ENCODE results near the gene UCMA.

The UCMA gene

DNA sequence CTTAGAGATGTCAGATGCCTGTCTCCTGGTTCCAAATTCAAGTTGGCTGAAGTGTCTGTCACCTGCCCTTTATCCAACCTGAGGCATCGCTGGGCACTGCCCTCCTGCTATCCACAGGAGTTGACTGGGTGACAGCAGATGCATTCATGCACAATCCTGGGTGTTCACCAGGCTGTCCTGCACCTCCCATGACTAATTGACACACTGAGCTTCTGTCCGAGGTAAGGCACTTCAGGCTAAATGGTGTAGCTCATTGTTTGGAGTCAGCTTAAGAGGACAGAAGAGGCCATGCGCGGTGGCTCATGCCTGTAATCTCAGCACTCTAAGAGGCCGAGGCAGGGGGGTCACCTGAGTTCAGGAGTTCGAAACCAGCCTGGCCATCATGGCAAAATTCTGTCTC is 2.4 kb downstream of the UCMA start:
- DNase-seq (ENCODE audit: low spot score) = no peak

DNA sequence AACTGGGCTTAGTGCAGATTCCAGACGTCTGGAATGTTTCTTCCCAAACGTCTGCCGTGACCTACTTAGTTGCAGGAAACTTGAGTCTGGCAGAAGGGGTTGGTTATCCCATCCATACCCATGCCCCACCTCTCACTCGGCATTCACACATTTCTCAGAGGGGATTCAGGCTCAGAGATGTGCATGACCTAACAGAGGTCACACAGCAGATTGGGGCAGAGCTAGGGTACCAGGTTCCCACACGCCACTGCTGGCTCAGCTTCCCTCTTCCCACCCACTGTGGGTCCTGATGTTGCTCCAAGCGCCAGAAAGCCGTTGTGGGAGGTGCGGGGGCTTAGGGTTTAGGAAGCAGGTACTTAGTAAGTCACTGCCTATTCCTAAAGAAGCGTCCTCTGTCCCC is 3.0 kb downstream of the UCMA start:
- DNase-seq (ENCODE audit: low spot score) = no peak

DNA sequence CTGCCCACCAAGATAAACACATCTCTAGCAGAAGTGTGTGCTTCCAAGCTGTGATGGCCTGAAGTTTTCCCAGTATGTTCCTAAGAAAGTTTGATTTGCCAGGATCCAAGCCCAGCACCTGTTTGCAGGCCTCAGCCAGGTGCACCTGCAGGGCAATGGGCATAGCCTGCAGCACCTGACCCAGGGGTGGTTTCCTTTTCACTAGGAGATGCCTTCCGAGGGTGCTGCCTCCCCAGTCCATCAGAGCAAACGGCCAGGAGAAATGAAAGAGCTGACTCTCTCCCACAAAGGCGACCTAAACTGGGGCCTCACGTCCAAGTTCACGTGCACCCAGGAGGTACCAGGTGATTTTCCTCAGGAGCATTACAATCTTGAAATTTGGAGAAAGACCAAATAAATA is 7.1 kb downstream of the UCMA start:
- no peak for DNase-seq (ENCODE audit: low spot score)

DNA sequence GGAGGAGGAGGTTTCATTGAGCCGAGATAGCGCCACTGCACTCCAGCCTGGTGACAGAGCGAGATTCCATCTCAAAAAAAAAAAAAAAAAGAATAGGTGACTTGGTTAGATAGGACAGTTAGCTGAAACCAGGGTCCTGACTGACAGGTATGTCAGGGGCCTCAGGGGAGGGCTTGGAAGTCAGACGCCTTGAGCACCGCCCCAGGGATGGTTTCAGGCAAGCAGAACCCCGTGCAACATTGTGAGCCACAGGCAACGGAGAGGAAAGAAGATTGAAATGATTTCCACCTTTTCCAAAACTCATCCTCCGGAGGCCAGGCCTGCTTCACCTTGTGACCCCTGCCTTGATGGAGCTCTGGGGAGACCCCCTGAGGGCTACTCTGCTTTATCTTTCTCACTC is 8.6 kb downstream of the UCMA start:
- no peak for DNase-seq (ENCODE audit: low spot score)

DNA sequence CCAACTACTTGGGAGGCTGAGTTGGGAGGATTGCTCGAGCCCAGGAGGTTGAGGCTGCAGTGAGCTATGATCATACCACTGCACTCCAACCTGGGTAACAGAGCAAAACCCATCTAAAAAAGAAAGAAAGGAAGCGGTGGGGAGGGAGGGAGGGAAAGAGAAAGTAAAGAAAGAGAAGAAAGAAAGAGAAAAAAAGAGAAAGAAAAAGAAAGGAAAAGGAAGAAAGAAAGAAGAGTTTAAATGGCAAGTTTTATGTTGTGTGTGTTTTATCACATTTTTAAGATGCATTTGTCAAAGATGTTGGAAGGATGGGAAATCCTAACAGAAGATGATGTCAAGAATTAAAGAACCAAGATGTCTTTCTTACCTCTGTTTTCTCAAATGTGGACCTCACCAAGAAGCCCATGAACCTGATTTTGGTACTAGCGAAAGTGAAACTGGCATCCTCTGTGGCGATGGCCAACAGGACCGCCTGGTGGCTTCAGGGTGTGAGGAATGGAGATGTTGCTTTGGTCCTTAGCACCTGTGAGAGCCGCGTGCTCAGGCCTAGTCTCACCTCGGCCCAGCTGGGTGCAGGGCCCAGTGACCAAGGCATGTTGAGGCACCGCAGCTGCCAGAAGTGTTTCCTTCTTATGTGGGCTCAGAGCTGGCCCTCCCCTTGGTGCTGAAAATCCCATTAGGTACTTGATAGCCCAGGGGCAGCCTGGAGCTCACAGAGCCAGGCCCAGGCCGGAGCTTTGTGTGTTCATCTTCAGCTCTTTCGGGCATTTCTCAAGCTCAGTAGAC is 9.8 kb downstream of the UCMA start:
- DNase-seq (ENCODE audit: low spot score) = no peak

DNA sequence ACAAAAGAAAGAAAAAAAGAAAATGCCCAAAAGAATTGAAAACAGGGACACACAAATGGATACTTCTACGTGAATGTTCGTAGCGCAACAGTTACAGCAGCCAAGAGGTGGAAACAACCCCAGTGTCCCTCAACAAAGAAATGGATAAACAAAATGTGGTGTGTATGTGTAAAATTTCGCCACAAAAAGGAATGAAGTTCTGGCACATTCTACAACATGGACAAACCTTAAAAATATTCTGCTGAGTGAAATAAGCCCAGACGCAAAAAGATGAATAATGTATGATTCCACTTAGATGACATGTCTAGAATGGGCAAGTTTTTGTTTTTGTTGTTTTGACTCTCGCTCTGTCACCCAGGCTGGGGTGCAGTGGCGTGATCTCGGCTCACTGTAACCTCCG is 10.9 kb downstream of the UCMA start:
- DNase-seq (ENCODE audit: low spot score) = no peak

DNA sequence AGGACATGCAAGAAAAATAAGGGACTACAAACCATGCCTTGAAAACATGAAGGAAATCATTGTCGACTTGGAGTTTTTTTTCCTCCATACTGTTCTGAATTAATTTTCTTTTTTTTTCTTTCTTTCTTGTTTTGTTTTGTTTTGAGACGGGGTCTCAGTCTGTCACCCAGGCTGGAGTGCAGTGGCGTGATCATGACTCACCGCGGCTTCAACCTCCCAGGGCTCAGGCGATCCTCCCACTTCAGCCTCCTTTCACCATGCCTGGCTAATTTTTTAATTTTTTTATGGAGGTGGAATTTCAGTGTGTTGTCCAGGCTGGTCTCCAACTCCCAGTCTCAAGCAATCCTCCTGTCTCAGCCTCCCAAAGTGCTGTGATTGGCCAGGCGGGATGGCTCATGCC is 11.6 kb downstream of the UCMA start:
- DNase-seq (ENCODE audit: low spot score) = no peak

DNA sequence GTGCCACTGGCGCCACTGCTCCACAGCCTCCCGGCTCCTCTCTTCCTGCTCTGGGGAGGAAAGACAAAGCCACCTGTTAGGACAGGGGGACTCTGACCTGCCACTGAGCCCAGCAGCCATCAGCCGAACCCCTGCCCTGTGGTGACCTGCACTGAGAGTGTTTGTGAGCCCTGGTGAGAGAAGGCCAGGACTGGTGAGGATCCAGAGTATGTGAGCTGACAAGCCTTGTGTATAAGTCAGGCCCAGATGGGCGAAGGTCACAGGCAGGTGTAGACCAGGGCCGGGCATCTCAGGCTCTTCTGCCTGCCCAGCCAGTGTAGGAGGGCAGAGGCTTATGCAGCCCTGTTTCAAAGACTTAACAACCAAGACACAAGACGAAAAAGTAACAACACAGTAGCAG is 12.0 kb downstream of the UCMA start:
- DNase-seq (ENCODE audit: low spot score) = no peak

DNA sequence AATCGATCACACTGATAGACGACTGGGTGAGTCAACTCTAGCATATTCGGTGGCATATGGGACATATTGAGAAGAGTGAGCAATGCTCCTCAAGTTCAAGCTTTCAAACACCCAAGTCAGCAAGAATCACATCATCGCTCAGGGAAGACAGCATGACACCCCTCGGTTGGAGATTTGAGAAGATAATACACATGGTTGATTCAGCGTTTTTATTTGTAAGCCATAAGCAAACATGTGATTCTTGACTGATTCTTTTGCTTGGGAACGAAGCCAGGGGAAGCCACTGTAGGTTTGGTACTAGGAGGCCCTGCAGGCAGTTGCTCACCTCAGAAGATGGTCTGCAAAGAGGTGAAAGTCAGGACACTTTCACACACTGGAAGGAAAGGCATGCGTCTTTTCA is 12.6 kb downstream of the UCMA start:
- DNase-seq (ENCODE audit: low spot score) = no peak

DNA sequence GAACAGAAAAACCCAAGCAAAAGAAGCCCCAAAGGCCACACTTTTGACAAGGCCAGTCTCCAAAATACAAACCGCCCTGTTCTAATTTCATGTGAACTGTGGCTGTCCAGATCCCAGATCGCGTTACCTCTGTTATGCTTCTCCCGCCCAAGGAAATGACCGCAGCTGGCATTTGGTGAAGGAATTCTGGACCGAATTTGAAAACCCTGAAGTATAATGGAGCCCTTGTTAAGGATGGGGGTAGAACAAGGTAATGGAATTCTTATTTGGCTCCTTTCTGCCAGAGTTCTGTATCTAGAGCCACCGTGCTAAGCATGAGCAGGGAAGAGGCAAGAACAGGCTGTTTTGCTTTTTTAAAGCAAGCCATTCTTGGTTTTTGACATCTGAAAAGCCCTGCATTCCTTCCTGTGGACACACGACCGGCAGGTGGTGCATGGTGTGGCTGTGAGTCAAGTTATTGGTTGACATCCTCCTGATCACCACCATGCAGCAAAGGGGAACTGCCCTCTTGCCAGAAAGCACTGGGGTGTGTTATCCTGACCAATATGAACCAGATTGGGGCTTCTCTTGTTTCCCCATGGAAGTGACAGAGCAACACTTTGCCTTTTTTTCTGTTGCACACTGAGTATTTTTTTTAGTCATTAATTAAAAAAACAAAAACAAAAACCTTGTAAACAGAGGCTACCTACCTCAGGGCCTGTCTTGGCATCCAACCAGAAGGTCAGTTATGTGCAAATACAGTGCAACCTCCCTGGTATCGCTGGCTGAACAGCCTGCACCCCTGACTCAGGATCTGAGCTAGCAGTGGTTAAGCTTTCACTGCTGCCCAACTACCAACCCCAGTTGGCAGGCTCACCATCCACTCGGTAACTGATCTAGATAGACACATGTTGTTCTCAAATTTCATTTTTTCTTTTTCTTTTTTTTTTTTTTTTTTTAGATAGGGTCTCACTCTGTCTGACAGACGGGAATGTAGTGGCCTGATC is 14.2 kb downstream of the UCMA start:
- no peak for DNase-seq (ENCODE audit: low spot score)

DNA sequence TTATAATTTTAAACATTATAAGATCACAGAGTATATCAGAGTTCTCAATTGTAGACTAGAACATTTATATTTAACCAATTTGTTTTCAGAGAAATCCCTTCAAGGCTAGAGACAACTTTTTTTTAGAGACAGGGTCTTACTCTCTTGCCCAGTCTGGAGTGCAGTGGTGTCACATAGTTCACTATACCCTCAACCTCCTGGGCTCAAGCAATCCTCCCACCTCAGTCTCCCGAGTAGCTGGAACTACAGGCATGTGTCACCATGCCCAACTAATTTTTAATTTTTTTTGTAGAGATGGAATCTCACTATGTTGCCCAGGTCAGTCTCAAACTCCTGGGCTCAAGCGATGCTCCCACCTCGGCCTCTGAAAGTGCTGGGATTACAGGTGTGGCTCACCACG is 15.3 kb downstream of the UCMA start:
- DNase-seq (ENCODE audit: low spot score) = no peak

DNA sequence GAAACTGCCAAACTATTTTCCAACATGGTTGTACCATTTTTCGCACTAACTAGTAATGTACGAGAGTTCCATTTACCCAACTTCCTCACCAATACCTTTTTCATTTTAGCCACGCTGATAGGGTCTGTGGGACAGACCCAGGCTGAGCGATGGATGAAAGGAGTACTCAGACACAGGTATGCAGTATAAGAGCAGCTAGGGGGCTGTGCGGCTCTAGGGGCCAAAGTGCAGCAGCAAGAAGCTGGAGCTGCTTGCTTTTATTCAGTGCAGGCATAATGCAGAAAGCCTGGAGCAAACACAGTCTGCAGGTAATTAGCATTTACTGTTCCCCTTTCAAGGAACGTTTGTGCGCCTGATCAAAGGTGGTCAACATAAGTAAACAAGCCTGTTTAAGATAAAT is 21.0 kb downstream of the UCMA start:
- DNase-seq (ENCODE audit: low spot score) = no peak

DNA sequence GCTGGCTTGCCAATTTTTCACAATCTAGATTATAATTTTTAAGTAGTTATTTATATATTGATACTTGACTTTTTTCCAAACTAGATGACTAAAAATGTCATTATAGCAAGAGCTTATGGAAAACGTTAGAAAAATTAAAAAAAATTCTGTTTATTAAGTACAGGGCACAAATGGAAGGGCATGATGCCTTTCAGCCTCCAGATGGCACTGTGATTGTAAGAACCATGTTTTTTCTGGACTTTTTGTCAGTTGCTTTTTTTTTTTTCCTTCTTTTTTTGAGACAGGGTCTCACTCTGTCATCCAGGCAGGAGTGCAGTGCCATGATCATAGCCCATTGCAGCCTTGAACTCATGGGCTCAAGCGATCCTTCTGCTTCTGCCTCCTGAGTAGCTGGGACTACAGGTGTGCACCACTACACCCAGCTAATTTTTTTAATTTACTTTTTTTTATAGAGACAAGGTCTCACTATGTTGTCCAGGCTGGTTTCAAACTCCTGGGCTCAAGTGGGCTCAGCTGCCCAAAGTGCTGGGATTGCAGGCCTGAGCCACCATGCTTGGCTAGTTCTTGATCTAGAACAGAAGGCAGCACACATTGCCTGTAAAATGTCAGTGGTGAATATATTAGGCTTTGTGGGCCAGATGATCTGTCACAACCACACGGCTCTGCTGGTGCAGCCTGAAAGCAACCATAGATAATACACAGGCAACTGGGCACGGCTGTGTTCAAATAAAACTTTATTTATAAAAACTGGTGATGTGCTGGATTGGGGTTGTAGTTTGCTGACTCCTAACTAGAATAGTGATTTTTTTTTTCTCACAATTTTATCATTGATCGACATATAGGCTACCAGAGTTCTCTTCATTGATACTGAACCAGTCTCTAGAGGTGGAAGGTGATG is 27.4 kb downstream of the UCMA start:
- DNase-seq (ENCODE audit: low spot score) = peak; percentile 9

DNA sequence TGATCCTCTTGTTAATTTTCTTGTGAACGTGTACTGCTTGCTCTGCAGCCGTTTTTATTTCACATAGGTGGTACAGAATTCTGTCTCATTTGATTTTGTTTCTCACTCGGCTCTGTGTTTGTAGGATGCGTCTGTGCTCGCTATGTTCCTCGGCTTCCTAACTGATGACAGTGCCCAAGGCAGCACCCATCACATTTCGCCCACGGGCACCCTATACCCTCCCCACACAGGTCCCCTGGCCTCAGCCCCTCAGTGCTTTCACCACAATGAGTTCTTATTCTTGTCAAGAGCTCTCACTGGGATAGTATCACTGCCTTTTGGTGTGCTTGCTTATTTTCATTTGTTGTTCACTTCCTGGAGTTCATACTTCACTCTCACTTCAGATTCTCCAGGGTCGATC is 28.1 kb downstream of the UCMA start:
- no peak for DNase-seq (ENCODE audit: low spot score)

DNA sequence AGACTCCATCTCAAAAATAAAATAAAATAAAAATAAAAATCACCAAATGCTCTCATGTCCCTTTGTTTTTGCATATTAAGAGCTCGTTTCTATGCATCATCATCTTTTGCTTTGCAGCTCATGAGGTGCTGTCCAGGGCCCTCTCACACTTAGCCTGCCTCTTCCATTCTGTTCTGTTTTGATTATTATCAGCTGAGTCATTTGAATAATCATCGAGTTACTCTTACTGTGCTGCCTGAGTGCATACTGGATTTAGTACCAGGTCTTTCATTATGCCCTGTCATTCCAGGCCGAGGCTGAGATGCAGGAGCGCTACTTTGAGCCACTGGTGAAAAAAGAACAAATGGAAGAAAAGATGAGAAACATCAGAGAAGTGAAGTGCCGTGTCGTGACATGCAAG is 33.0 kb downstream of the UCMA start:
- no peak for DNase-seq (ENCODE audit: low spot score)

DNA sequence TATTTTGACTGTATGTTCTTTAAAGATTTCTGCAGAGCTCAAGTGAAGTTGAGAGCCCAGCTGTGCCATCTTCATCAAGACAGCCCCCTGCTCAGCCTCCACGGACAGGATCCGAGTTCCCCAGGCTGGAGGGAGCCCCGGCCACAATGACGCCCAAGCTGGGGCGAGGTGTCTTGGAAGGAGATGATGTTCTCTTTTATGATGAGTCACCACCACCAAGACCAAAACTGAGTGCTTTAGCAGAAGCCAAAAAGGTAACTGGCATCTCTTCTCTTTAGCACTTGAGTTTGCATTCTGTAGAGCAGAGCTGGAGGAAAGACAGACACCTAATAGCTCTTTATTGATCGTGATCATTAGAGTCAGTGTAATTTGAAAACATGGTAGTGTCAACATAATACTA is 39.2 kb downstream of the UCMA start:
- no peak for DNase-seq (ENCODE audit: low spot score)

DNA sequence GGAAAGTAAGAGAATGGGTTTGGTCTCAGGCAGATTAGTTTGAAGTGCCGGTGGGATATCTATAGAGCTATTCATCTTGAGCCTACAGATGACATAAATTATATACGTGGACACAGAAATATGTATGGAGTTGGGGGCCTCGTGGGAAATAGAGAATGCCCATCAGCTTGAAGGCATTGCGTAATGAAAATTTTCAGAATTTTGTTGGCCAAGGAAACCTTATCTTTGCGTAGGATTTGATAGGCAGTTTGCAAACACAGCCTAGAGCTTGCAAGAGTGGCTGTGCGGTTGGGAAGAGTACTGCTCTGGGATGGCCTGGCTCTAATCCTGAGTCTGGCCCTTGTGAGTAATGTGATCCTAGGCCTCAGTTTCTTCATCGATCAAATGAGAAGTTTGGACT is 40.5 kb downstream of the UCMA start:
- no peak for DNase-seq (ENCODE audit: low spot score)

DNA sequence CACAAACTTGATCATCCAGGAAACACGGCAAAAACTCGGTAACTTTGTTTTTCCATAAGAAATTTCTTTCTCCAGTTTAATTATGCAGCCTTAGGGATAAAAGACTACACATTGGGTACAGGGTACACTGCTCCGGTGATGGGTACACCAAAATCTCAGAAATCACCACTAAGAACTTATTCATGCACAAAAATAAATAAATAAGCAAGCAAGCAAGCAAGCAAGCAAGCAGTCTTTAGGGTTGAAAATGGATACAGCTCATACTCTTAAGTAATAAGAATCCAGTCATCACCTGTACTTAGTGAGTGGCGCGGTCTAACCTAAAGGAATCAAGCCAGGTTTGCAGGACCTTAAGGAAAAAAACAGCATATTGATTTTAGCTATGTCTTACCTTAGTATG is 42.8 kb downstream of the UCMA start:
- no peak for DNase-seq (ENCODE audit: low spot score)

DNA sequence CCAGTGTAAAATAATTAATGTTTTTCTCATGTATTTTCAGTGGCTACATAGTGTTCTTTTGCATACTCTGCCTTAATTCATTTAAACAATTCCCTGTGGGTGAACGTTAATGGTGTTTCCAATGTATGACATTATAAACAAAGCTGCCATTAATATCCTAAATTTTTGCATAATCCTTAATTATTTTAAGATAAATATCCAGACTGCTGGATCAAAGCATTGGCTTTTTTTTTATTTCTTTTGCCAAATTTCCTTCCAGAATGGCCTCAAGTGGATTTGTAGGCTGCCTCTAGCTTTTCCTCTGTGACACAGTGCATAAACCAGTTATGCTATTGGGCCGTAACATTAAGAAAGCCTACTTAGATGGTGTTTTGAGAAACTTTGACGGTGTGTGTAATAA is 43.4 kb downstream of the UCMA start:
- DNase-seq (ENCODE audit: low spot score) = no peak

DNA sequence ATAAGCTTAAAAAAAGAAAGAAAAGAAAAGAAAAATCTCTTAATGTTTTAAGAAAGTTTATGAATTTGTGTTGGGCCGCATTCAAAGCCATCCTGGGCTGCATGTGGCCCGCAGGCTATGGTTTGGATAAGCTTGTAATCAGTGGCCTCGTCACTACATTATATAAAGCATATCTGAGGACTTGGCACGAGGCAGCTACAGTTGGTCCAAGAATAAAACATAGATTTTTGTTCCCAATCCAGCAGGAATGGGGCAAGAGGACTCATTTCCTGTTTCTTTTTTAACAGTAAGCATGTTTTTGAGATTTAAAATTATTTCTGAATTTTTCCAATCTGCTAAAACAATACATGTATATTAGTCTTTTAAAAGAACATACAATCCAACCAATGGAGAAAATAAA is 44.2 kb downstream of the UCMA start:
- DNase-seq (ENCODE audit: low spot score) = no peak

DNA sequence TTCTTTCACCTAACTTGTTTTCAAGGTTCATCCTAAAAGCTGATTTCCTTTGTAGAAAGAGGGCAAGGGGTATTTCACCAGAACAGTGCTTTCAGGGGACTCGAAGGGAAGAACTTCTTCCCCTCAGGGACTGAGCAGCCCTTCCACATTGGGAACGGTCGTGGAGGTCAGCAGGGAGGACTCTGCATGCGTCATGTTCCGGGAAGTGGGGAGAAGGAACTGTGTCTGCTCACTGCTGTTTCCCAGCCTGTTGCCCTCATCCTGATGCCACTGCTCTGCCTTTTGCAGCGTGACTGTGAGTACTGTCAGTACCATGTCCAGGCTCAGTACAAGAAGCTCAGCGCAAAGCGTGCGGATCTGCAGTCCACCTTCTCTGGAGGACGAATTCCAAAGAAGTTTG is 45.6 kb downstream of the UCMA start:
- no peak for DNase-seq (ENCODE audit: low spot score)

DNA sequence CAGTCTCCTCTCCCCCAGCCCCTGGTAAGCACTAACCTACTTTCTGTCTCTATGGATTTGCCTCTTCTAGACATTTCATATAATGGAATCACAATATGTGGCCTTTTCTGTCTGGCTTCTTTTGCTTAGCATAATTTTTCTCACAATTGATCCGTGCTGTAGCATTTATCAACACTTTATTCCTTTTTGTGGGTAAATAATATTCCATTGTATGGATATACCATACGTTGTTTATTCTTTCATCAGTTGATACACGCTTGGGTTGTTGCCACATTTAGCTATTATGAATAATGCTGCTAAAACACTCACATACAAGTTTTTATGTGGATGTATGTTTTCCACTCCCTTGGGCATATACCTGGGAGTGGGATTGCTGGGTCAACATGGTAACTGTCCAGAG is 47.0 kb downstream of the UCMA start:
- no peak for DNase-seq (ENCODE audit: low spot score)

Data from hematopoietic multipotent progenitor cell treated with erythropoietin and hydrocortisone succinate and interleukin-3 and kit ligand, for 17 days (in vitro differentiated cells).